NCI-H226 (cell line): ENCODE results near the gene ASB6.
"Not testable (repeated sequence)": the region's sequence is repeated elsewhere in the genome, so short reads cannot be mapped to it uniquely, and the experiment has no call there.

Experiments
- DNase-seq: peaks from one replicate; pipeline ENCODE4 v3.0.0-alpha.2; 2015

The ASB6 gene

DNA sequence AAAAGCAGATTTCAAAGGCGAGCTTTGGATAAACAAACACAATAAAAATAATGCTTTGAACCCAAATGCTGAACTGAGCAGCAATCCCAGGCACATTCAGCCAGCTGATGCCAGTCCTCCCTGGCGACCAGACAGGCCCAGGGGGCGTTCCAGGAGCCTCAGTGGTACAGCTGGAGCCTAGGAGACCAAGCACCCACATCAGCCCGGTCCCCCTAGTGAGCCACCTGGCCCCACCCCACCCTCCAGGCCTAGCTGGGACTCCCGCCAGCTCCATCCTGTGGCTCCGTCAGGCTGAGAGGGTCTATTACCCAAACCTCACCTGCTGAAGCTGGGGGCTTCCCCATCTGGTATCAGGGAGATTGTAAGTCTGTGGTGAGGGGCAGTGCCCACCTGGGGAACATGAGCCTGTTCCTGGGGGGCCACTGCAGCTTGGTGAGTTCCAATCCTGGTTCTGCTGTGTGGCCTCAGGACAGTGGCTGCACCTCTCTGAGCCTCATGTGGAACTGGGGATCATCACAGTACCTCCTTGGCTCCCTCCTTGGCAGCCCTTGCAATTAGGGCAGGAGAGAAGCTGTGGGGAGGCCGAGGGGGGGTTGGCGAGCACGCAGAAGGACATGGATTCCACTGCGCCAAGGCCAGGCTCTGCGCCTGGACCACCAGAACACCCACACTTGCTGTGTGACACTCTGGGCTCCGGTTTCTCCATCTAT, 37.7 kb downstream of the ASB6 start:
- DNase-seq: no peak

GRCh38 chr9:129602598-129603415, 39.1 kb downstream of the ASB6 start:
- DNase-seq: no peak

DNA sequence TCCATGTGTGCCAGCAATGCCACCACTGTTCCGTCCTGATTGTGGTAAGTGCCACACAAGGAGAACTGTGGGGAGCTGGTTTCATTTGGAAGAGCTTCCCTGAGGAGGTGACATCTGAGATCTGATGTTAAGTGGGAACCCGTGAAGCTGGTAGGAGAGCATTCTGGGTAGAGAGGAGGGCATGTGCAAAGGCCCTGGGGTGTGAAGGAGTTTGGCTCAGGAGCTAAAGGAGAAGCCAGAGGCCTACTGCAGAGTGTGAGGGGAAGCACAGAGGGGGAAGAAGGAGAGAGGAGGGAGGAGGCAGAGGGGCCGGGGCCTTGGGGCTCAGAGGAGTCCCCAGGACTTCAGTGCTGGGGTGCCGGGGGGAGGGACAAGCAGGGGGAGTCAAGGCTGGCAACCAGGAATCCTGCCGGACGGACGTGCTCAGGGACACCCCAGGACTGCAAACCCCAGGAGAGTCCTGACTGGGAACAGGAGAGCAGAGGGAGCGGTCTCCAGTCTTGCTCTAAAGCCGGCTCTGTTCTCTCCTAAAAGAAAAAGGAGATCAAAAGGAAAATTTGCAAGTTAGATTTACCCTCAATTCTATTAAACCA, 40.8 kb downstream of the ASB6 start:
- no peak for DNase-seq

DNA sequence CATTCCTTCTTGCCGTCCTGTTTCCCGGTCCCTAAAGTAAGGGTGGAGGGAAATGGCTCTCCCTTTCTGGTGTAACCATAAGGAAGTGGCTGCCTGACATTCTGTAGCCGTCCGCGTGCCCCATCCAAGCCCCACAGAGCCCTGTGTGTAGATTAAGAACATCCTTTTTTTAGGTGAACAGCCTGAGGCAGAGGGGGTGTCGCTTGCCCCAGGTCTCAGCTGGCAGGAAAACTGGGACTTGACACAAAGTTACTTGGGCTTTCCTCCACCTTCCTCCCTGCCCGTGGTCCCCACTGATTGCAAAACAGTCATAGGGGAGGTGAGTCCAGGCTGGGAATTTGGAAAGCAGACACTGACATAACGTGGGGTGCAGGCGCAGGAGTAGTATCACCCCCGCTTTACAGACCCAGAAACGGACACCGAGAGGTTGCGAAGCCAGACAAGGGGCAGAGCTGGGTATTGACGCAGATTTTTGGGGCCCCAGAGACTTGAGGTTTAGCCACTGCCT, 43.8 kb downstream of the ASB6 start:
- DNase-seq: no peak

- DNase-seq: no peak
These were observed 44.4 kb downstream of the ASB6 start for GRCh38 chr9:129597355-129598088.

- no peak for DNase-seq
These were observed 45.2 kb downstream of the ASB6 start for GRCh38 chr9:129596541-129597331.

DNA sequence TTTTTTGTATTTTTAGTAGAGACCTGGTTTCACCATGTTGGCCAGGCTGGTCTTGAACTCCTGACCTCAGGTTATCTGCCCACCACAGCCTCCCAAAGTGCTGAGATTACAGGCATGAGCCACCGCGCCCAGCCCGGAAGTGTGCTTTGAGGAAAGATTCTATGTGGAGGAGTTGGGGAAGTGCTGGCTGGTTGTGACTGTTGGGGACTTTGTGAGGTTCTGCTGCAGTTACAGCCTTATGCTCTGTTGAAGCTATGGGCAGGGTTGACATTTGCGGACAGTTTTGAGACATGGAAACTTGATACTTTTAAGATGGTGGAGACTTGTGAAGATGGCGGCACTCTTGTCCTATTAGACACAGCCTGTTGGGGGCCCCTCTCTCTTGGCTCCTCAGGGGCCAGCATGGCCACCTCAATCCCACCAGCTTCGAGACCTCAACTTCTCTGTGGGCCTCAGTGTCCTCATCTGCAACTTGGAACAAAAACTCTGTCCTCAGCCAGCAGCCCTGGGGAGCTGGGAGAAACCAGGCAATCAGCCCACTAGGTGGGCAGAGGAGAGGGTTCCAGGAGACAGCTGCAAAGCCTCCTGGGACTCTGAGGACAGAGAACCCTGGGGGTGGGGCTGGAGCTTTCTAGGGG, 45.9 kb downstream of the ASB6 start:
- no peak for DNase-seq

DNA sequence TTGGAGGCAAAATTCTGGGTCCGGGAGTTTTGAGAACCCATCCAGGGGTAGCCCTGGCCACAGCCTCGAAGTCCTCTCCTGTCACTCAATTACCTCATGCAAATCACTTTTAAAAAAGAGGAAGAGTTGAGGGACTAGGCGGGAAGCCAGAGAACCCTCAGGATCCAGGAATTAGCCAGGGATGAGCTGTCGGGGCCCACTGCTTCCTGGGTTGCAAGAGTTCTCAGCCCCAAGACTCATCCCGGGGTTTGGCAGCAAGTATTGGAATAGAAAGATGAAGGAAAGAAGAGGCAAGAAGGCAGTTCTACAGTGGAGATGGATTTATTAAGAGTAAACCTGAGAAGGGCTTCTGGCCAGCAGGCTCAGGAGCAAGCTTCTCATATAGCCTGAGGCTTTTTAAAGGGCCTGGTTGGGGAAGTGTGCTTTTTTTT, 46.6 kb downstream of the ASB6 start:
- DNase-seq: peak; percentile 21

GRCh38 chr9:129594632-129595031, 47.3 kb downstream of the ASB6 start:
- DNase-seq: no peak

DNA sequence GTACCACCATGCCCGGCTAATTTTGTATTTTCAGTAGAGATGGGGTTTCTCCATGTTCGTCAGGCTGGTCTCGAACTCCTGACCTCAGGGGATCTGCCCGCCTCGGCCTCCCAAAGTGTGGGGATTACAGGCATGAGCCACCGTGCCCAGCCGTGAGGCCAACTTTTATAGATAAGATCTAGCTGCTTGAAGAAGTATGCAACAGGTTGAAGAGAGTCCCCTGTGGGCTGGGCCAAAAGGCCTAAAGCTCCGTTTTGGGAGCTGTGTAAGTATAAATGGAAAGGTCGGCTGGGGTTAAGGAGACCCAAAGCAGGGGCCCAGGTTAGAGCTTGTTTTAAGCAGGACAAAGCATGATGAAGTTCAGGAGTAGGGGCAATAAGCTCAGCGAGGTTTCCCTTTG, 49.2 kb downstream of the ASB6 start:
- not testable (repeated sequence) for DNase-seq

- DNase-seq: no peak
These were observed 50.0 kb downstream of the ASB6 start for GRCh38 chr9:129591916-129592315.

DNA sequence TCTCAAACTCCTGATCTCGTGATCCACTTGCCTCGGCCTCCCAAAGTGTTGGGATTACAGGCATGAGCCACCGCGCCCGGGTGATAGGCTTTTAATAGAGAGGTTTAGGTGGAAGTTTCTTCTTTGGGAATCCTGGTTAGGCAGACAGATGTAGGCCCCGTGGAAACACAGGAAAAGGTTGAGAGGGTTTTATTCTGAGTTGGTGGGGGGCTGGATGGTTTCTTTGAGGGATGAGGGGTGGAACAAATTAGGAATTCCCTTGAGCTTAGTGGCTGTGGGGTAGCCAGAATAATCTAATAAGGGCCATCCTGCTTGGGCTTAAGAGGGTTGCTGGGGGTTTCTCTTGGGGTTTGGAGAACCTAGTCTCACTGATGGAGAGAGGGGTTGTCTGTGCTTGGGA, 51.5 kb downstream of the ASB6 start:
- DNase-seq: no peak

DNA sequence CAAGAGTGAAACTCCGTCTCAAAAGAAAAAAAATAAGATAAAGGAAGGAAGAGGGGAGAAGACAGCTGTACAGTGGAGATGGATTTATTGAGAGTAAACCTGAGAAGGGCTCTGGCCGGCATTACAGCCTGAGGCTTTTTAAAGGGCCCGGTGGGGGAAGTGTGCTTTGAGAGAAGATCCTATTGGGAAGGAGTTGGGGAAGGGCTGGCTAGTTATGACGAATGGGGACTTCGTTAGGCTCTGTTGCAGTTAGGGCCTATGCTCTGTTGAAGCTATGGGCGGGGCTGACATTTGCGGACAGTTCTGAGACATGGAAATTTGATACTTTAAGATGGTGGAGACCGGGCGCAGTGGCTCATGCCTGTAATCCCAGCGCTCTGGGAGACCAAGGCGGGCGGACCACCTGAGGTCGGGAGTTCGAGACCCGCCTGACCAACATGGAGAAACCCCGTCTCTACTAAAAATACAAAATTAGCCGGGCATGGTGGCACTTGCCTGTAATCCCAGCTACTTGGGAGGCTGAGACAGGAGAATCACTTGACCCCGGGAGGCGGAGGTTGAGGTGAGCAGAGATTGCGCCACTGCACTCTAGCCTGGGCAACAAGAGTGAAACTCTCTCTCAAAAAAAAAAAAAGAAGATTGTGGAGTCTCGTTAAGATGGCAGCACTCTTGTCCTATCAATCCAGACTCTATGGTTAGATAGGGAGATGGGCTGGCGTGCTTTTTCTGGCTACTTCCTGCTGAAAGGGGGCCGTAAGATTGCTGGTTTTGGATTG, 54.3 kb downstream of the ASB6 start:
- DNase-seq: no peak

- no peak for DNase-seq
These were observed 55.3 kb downstream of the ASB6 start for GRCh38 chr9:129586685-129587084.

DNA sequence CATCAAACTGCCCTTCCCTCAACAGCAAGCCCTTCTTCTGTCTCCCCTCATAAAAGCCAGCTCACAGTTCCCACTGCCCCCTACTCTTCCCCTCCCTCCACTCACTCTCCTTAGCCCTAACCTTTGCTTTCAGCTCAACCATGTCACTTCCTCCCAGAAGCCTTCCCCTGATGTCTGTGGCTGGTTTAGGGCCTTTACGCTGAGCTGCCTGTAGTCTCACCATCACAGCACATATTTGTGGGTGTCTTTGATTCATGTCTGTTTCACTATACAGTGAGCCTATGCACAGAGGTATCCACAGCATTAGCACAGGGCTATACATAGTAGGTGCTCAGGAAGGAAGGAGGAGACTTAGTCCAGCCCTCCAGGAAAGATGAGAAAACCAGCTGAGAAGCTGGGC, 55.7 kb downstream of the ASB6 start:
- no peak for DNase-seq

- no peak for DNase-seq
These were observed 56.6 kb downstream of the ASB6 start for GRCh38 chr9:129585352-129585751.
